Activated T-helper 17 cell treated with anti-CD3 and anti-CD28 coated beads, Interleukin-2, amount 50 U/mL, for 72 hours (primary cell): ENCODE results near the gene TNK1. TPM values are rescaled to one million over a fixed set of nuclear protein-coding genes. Genes with fewer than 3 reads are reported as not detected.
"Not testable (repeated sequence)": the region's sequence is repeated elsewhere in the genome, so short reads cannot be mapped to it uniquely, and the experiment has no call there.

Source experiments
- ATAC-seq: fragments of 150-1000 bp; cut with Tn5 transposase; replicated peaks from 2 replicates; pipeline ENCODE4 v1.10.0; 2021; ENCODE audit warnings: mild to moderate bottlenecking, moderate library complexity
- H3K27ac Mint-ChIP-seq: one replicate; pipeline ENCODE4 v1.8.0; 2022; ENCODE audit warnings: mixed read lengths
- H3K27me3 Mint-ChIP-seq: one replicate; pipeline ENCODE4 v1.8.0; 2022; ENCODE audit warnings: mixed read lengths
- H3K36me3 Mint-ChIP-seq: one replicate; pipeline ENCODE4 v1.8.0; 2022; ENCODE audit warnings: low read depth, mild to moderate bottlenecking, mixed read lengths
- H3K4me1 Mint-ChIP-seq: one replicate; pipeline ENCODE4 v1.8.0; 2022; ENCODE audit warnings: mixed read lengths
- H3K4me3 Mint-ChIP-seq: one replicate; pipeline ENCODE4 v1.8.0; 2022; ENCODE audit warnings: mild to moderate bottlenecking, mixed read lengths
- H3K9me3 Mint-ChIP-seq: one replicate; pipeline ENCODE4 v1.8.0; 2022; ENCODE audit warnings: mixed read lengths
- total RNA-seq, 2 donors: library from RNA; stranded (reverse); gene quantifications; one replicate each; pipeline ENCODE4 v1.2.3, GENCODE V29; 2022

Gene TNK1
- total RNA-seq, 2 donors from 2014 or later, result 2.9 to 4.8 TPM

DNA sequence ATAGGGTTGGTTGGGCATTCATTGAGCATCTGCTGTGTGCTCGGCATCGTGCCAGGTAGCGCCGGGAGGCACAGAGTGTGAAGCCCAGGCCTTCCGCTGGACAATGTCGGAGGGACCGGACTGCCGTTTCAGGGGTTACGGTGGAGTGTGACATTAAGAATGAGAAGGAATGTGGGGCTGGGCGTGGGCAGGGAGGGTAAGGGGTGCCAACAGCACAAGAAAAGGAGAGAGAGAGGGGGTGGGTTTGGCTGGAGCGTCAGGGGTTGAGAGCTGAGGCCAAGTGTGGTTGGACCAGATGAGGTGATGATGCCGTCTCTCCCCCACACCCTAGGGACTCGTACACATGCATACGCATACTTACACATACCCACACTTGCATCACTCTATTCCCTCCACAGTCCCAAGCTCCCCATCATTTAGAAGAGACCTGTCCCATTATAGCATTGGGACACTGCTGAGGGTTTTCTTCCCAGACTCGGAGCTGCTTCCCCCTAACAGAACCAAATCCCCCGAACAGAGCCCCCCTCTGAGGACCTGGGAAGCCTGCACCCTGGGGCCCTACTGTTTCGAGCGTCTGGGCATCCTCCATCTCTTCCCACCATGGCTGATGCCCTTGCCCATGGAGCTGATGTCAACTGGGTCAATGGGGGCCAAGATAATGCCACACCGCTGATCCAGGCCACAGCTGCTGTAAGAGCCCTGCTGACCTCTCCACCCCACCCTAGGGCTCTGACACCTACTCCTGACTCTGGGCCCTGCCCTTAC is 32.2 kb upstream of the TNK1 start:
- Mint-ChIP-seq H3K27ac (peak overlapping the region; percentile 87), H3K4me1 (peaks cover 19% of the 10 kb centered on the region), H3K9me3 (no peaks in the 10 kb centered on the region), H3K27me3 (no peaks in the 10 kb centered on the region), H3K36me3 (peaks cover 97% of the 10 kb centered on the region), H3K4me3 (peak overlapping the region; percentile 88)
- peak; percentile 11 for ATAC-seq

DNA sequence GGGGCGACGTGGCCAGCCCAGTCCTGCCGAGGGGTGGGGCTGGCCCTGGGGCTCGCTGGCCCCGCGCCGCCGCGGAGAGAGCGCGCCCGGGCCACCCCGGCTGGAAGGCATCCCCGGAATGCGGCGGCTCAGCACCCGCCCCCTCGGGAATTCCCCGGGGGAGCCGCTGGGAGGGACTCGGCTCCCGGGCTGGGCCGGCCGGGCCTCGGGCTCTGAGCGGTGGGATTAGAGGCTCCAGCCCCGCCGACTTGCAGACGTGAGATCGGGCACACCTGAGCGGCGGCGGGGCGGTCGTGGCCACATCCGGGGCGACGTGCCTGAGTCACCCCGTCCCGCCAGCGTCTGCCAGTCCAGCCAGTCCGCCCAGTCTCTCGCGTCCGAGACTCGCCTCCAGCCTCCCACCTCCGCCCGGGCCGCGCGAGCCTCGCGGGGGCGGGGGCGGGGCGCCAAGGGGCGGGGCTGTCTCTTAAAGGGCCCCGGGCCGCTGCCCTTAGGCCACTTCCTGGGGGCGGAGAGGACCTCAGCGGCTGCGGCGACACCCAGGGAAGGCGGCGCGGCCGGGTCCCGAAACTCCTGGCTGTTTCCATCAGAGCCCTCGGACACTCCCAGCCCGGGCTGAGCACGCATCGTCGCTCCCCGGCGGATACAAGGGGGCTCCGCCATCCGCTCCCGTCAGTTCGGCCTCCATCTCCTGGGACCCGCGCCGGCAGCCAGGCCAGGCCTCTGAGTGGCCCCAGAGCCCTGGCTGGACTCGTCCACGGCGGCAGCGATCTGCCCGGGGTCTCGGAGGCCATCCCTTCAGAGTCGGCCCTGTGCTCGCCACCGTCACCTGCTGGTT is 29.0 kb upstream of the TNK1 start, which contains the start of gene KCTD11:
TSS of gene KCTD11 (plus strand) at position 498 of the 838 bp plus-strand sequence.
- H3K4me3 Mint-ChIP-seq, result peak within 1 kb of the TSS; percentile 88
- H3K36me3 Mint-ChIP-seq, result peaks cover 76% of the 10 kb centered on the region
- no peaks in the 10 kb centered on the region for H3K9me3 Mint-ChIP-seq
- H3K4me1 Mint-ChIP-seq, result peaks cover 20% of the 10 kb centered on the region
- no peaks in the 10 kb centered on the region for H3K27me3 Mint-ChIP-seq
- peak; percentile 72 for ATAC-seq
- H3K27ac Mint-ChIP-seq, result peak within 1 kb of the TSS; percentile 93

DNA sequence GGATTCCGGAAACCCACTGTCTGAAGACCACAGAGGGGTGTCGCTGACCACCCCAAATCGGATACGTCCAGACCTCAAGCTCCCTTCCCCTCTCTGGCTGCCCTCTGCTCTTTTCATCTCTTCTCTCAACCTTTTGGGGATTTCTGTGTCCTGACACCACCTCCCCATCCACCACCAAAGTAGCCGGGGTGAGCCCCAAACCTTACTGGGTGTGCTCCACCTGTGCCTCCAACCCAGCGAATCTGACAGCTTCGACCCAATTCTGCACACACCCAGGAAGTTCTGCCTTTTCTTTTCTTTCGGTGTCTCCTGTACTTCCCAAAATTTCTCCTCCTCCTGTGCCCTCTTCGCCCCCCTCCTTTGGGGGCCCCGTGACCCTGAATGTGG is 28.4 kb upstream of the TNK1 start:
- H3K4me3 Mint-ChIP-seq, result peak overlapping the region; percentile 88
- peaks cover 20% of the 10 kb centered on the region for H3K4me1 Mint-ChIP-seq
- no peaks in the 10 kb centered on the region for H3K9me3 Mint-ChIP-seq
- no peaks in the 10 kb centered on the region for H3K27me3 Mint-ChIP-seq
- no peak for ATAC-seq
- peak overlapping the region; percentile 93 for H3K27ac Mint-ChIP-seq
- peaks cover 70% of the 10 kb centered on the region for H3K36me3 Mint-ChIP-seq

DNA sequence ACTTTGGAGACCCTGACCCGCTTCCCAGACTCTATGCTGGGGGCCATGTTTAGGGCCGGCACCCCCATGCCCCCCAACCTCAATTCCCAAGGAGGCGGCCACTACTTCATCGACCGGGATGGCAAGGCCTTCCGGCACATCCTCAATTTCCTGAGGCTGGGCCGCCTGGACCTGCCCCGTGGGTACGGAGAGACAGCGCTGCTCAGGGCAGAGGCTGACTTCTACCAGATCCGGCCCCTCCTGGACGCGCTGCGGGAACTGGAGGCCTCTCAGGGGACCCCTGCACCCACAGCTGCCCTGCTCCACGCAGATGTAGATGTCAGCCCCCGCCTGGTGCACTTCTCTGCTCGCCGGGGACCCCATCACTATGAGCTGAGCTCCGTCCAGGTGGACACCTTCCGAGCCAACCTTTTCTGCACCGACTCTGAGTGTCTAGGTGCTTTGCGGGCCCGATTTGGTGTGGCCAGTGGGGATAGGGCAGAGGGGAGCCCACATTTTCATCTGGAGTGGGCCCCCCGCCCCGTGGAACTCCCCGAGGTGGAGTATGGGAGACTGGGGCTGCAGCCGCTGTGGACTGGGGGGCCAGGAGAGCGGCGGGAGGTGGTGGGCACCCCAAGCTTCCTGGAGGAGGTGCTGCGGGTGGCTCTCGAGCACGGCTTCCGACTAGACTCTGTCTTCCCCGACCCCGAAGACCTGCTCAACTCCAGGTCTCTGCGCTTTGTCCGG is 27.8 kb upstream of the TNK1 start:
- Mint-ChIP-seq H3K4me3 (peak overlapping the region; percentile 88), H3K9me3 (no peaks in the 10 kb centered on the region), H3K36me3 (peaks cover 65% of the 10 kb centered on the region), H3K4me1 (peaks cover 17% of the 10 kb centered on the region), H3K27ac (peak overlapping the region; percentile 93), H3K27me3 (no peaks in the 10 kb centered on the region)
- ATAC-seq, result no peak

DNA sequence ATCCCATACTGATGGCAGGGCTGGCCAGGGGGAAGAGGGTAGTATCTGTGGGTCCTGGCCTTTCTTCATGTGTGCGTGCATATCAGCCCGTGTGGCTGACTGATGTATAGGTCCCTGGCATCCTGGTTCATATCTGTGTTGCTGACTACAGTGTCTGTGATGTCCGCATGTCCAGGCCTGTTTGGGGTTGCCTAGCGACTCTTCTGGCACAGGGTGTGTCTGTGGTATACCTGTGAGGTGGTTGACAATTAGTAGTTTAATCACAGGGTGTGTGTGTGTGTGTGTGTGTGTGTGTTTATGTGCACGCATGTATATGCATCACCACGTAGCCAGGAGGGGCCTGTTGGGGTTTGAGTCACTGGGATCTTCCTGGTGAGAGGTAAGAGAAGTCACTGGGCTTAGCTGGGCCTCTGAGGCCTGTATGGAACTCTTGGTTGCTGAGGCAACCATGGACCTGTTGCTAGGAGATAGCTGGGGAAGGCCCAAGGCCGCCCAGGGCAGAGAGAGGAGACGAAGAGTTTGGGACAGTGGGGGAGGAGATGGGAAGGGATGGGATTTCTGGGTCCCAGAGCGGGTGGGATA is 26.5 kb upstream of the TNK1 start:
- ATAC-seq, result peak; percentile 59
- Mint-ChIP-seq H3K9me3 (no peaks in the 10 kb centered on the region), H3K4me1 (peaks cover 6% of the 10 kb centered on the region)

DNA sequence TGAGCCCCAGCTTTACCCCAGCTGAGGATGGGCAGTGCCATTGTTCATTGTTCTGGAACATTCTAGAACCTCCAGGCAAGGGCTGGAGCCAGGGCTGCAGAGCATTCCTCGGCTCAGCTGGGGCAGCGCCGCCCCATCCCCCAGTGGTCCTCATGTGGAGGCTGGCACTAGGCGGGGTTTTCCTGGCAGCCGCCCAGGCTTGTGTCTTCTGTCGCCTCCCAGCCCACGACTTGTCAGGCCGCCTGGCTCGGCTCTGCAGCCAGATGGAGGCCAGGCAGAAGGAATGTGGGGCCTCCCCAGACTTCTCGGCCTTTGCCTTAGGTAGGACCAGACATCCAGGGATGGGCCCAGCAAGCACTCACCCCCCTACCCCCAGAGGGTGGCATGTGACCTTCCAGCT is 25.8 kb upstream of the TNK1 start, which contains the start of gene TMEM95:
TSS of gene TMEM95 (plus strand) at position 104 of the 400 bp plus-strand sequence. CDS start at position 153, 49 bp downstream.
- Mint-ChIP-seq H3K27me3 (no peaks in the 10 kb centered on the region), H3K27ac (peak within 1 kb of the TSS; percentile 93), H3K4me1 (peaks cover 6% of the 10 kb centered on the region), H3K4me3 (peak within 1 kb of the TSS; percentile 88), H3K9me3 (no peaks in the 10 kb centered on the region), H3K36me3 (peaks cover 45% of the 10 kb centered on the region)
- ATAC-seq, result no peak

More for the DNA sequence above, 26.5 kb upstream of the TNK1 start:
- Mint-ChIP-seq H3K36me3 (peaks cover 52% of the 10 kb centered on the region), H3K27ac (peak overlapping the region; percentile 93), H3K4me3 (peak overlapping the region; percentile 88), H3K27me3 (no peaks in the 10 kb centered on the region)

DNA sequence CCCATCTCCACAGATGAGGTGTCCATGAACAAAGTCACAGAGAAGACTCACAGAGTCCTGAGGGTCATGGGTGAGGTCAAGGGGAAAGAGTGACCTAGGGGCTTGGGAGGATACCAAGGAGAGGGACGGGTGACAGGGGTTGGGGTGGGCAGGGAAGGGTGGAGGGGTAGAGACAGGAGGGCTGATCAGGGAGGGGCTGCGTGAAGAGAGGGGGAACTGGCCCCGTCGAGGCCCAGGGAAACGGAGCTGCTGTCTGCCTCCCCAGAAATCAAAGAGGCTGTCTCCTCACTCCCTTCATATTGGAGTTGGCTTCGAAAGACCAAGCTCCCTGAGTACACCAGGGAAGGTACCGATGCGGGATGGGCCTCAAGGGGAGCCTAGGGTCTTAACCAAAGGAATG is 25.3 kb upstream of the TNK1 start:
- H3K4me1 Mint-ChIP-seq, result peaks cover 6% of the 10 kb centered on the region
- ATAC-seq, result no peak
- peak overlapping the region; percentile 88 for H3K4me3 Mint-ChIP-seq
- no peaks in the 10 kb centered on the region for H3K9me3 Mint-ChIP-seq
- peak overlapping the region; percentile 30 for H3K27ac Mint-ChIP-seq
- H3K27me3 Mint-ChIP-seq, result no peaks in the 10 kb centered on the region
- H3K36me3 Mint-ChIP-seq, result peaks cover 40% of the 10 kb centered on the region

DNA sequence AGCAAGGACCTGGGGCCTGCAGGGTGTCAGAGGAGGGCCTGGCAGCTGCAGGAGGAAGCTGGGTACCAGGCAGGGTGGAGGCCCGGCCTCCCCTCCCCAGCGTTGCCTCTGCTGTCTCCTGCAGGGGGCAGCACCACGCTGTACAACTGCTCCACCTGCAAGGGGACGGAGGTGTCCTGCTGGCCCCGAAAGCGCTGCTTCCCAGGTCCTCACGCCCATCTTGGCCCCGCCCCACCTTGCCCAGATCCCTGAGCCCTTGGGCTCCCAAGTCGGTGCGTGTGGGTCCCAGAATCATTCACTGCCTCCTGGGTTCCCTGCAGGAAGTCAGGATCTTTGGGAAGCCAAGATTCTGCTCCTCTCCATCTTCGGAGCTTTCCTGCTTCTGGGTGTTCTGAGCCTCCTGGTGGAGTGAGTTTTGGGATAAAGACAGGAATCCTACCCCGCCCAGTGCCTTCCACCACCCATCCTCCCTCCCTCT is 24.8 kb upstream of the TNK1 start:
- peak; percentile 36 for ATAC-seq
- Mint-ChIP-seq H3K36me3 (peaks cover 34% of the 10 kb centered on the region), H3K4me1 (peaks cover 6% of the 10 kb centered on the region), H3K27ac (peak overlapping the region; percentile 30), H3K9me3 (no peaks in the 10 kb centered on the region), H3K4me3 (peak overlapping the region; percentile 88), H3K27me3 (no peaks in the 10 kb centered on the region)

DNA sequence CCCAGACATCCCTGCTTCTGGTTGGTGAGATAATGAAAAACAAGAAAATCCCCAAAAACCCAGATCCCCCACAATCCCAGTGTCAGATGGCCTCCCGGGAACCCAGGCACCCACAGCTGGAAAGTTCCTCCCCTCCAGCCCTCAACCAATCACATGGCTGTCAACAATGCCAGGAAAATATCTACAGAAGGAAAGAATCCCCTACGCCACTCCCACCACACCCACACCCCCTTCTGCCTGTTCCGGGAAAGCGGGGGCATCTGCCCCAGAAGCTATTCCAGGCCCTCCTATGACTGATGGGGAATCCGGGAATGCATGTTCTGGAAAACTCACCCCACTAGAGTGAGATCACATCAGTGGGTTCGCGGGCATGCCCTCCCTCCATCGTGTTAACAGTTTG is 24.1 kb upstream of the TNK1 start:
- H3K27me3 Mint-ChIP-seq, result peaks cover under 1% of the 10 kb centered on the region
- no peaks in the 10 kb centered on the region for H3K9me3 Mint-ChIP-seq
- no peak overlapping the region for H3K27ac Mint-ChIP-seq
- ATAC-seq, result no peak
- H3K36me3 Mint-ChIP-seq, result peaks cover 29% of the 10 kb centered on the region
- H3K4me3 Mint-ChIP-seq, result no peak overlapping the region
- peaks cover 6% of the 10 kb centered on the region for H3K4me1 Mint-ChIP-seq

DNA sequence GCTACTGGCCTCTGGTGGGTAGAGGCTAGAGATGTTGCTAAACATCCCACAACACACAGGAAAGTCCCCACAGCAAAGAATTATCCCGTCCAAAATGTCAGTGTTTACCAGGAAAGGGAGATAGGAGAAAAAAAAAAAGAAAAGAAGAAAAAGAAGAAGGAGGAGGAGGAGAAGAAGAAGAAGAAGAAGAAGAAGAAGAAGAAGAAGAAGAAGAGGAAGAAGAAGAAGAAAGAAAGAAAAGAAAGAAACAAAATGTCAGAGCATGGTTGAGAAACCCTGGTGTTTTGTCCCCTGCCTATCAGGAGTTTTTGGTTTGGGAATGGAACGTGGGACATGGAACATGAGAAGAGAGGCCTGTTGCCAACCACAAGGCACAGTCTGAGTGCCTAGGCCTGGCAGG is 23.5 kb upstream of the TNK1 start:
- Mint-ChIP-seq H3K36me3 (peaks cover 25% of the 10 kb centered on the region), H3K27me3 (peaks cover 4% of the 10 kb centered on the region), H3K9me3 (no peaks in the 10 kb centered on the region), H3K27ac (no peak overlapping the region), H3K4me1 (peaks cover 6% of the 10 kb centered on the region), H3K4me3 (no peak overlapping the region)
- no peak for ATAC-seq

DNA sequence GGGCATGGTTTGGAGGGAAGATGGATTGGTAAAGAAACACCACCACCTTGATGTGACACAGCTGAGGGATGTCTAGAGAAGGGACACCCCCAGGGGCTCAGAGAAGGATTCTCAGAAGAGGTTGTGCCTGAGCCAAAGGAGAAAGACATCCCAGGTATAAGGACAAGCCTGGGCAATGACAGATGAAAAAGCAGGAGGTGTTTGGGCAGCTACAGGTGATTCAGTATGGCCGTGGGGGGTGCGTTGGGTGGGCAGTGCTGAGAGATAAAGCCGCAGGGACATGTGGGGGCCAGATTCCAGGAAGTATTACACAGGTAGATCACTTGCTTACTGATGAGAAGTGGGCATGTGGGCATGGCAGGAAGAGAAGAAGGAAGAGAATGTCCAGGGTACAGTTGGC is 19.0 kb upstream of the TNK1 start:
- ATAC-seq, result no peak
- H3K27ac Mint-ChIP-seq, result peak overlapping the region; percentile 39
- H3K4me3 Mint-ChIP-seq, result no peak overlapping the region
- H3K9me3 Mint-ChIP-seq, result no peaks in the 10 kb centered on the region
- peaks cover 4% of the 10 kb centered on the region for H3K27me3 Mint-ChIP-seq
- no peaks in the 10 kb centered on the region for H3K4me1 Mint-ChIP-seq
- H3K36me3 Mint-ChIP-seq, result no peaks in the 10 kb centered on the region

DNA sequence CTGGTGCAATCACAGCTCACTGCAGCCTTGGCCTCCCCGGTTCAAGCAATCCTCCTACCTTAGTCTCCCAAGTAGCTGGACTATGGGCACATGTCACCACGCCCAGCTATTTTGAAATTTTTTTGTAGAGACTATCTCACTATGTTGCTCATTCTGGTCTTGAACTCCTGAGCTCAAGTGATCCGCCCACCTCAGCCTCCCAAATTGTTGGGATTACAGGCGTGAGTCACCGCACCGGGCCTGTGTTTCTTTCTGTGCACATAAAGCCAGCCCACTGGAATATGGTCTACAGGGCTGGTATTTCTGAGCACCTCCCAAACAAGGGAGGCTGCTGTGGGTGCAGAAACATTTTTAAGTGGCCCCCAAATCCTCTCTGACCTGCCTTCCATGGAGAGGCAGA is 17.6 kb upstream of the TNK1 start:
- H3K27ac Mint-ChIP-seq, result no peak overlapping the region
- no peaks in the 10 kb centered on the region for H3K4me1 Mint-ChIP-seq
- H3K9me3 Mint-ChIP-seq, result no peaks in the 10 kb centered on the region
- H3K36me3 Mint-ChIP-seq, result no peaks in the 10 kb centered on the region
- no peak for ATAC-seq
- no peak overlapping the region for H3K4me3 Mint-ChIP-seq
- H3K27me3 Mint-ChIP-seq, result peaks cover 4% of the 10 kb centered on the region

DNA sequence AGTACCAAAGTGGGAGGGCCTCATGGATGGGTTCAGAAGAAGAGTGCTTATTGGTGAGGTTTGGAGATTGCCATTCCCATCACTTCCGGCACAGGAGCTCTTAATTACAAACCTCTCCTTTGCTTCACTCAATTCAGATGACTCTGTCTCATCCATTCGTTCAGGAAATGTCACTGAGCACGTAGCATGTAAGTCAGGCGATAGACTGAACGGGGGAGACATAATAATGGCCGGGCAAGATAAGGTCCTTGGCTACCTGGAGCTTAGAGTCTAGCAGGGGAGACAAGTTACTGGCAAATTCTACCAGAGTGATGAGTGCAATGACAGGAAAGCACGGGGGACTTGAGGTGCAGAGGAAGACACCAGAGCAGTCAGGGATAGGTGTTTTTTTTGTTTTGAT is 14.9 kb upstream of the TNK1 start:
- not testable (repeated sequence) for H3K9me3 Mint-ChIP-seq, H3K27ac Mint-ChIP-seq, H3K4me1 Mint-ChIP-seq, ATAC-seq, H3K4me3 Mint-ChIP-seq, H3K36me3 Mint-ChIP-seq, H3K27me3 Mint-ChIP-seq

DNA sequence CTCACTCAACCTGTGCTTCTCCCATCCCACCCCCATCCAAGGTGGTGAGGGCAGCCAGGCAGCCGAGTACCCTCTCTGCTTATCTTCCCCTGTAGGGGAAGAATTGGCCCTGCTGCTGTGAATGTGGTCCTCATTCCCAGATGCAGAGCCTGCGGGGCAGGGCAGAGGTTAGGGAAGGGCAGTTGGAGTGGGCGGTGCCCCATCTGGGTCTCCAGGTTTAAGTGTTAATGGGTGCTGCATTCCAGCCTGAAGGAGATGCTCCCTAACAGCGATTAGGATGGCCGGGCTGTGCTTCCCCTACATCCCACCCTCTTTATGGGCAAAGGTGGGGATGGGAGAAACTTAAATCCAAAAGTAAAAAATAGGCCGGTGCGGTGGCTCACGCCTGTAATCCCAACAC is 13.8 kb upstream of the TNK1 start:
- Mint-ChIP-seq H3K27ac (no peak overlapping the region), H3K27me3 (peaks cover under 1% of the 10 kb centered on the region), H3K4me1 (no peaks in the 10 kb centered on the region), H3K4me3 (no peak overlapping the region), H3K9me3 (no peaks in the 10 kb centered on the region), H3K36me3 (no peaks in the 10 kb centered on the region)
- ATAC-seq, result no peak
